ENCODE data around the gene PHACTR2.
"Not testable (repeated sequence)": the region's sequence is repeated elsewhere in the genome, so short reads cannot be mapped to it uniquely, and the experiment has no call there.

DNA sequence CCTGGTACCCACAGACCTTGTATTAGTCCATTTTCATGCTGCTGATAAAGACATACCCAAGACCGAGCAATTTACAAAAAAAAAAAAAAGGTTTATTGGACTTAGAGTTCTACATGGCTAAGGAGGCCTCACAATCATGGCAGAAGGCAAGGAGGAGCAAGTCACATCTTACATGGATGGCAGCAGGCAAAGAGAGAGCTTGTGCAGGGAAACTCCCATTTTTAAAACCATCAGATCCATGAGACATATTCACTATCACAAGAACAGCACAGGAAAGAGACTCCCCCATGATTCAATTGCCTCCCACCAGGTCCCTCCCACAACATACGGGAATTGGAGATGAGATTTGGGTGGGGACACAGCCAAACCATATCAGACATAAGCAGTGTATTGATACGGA is 17.6 kb upstream of the PHACTR2 start:
- not testable (repeated sequence) for TF ChIP-seq YY1 (IDR thresholded peaks at IDR 0.05); GABPA (IDR thresholded peaks at IDR 0.05 in 1 of 2, conservative IDR thresholded peaks at IDR 0.05 in 1 of 2); SP1 (IDR thresholded peaks at IDR 0.05); EGR1 (IDR thresholded peaks at IDR 0.05; ENCODE audit: low read depth in 2 of 2); JUND (IDR thresholded peaks at IDR 0.05); RAD21 (IDR thresholded peaks at IDR 0.05); HNF4G (IDR thresholded peaks at IDR 0.05); RXRA (IDR thresholded peaks at IDR 0.05)
- TF ChIP-seq, protein P1, sequence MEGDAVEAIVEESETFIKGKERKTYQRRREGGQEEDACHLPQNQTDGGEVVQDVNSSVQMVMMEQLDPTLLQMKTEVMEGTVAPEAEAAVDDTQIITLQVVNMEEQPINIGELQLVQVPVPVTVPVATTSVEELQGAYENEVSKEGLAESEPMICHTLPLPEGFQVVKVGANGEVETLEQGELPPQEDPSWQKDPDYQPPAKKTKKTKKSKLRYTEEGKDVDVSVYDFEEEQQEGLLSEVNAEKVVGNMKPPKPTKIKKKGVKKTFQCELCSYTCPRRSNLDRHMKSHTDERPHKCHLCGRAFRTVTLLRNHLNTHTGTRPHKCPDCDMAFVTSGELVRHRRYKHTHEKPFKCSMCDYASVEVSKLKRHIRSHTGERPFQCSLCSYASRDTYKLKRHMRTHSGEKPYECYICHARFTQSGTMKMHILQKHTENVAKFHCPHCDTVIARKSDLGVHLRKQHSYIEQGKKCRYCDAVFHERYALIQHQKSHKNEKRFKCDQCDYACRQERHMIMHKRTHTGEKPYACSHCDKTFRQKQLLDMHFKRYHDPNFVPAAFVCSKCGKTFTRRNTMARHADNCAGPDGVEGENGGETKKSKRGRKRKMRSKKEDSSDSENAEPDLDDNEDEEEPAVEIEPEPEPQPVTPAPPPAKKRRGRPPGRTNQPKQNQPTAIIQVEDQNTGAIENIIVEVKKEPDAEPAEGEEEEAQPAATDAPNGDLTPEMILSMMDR (IDR thresholded peaks at IDR 0.05; ENCODE audit: low read depth, low read length, missing input control) = not testable (repeated sequence)
- TF ChIP-seq, protein P2, sequence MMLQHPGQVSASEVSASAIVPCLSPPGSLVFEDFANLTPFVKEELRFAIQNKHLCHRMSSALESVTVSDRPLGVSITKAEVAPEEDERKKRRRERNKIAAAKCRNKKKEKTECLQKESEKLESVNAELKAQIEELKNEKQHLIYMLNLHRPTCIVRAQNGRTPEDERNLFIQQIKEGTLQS (IDR thresholded peaks at IDR 0.05) = not testable (repeated sequence)
- TF ChIP-seq, protein P3, sequence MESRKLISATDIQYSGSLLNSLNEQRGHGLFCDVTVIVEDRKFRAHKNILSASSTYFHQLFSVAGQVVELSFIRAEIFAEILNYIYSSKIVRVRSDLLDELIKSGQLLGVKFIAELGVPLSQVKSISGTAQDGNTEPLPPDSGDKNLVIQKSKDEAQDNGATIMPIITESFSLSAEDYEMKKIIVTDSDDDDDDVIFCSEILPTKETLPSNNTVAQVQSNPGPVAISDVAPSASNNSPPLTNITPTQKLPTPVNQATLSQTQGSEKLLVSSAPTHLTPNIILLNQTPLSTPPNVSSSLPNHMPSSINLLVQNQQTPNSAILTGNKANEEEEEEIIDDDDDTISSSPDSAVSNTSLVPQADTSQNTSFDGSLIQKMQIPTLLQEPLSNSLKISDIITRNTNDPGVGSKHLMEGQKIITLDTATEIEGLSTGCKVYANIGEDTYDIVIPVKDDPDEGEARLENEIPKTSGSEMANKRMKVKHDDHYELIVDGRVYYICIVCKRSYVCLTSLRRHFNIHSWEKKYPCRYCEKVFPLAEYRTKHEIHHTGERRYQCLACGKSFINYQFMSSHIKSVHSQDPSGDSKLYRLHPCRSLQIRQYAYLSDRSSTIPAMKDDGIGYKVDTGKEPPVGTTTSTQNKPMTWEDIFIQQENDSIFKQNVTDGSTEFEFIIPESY (IDR thresholded peaks at IDR 0.05) = not testable (repeated sequence)
- TF ChIP-seq, protein P4, sequence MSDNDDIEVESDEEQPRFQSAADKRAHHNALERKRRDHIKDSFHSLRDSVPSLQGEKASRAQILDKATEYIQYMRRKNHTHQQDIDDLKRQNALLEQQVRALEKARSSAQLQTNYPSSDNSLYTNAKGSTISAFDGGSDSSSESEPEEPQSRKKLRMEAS (IDR thresholded peaks at IDR 0.05) = not testable (repeated sequence)
